Heart left ventricle (tissue), 16 donors: Measurements from ENCODE around the gene WDR90. TPM values are rescaled to one million over a fixed set of nuclear protein-coding genes. Genes with fewer than 3 reads are reported as not detected.

Experiments used
- ATAC-seq, 4 donors: fragments of 200-7000 bp; cut with Tn5 transposase; one replicate each; pipeline ENCODE4 v1.9.1; 2020 to 2022; ENCODE audit warnings: moderate library complexity in 4 of 4, mild to moderate bottlenecking in 3 of 4, moderate number of reproducible peaks in 1 of 4
- DNase-seq, 5 donors: peaks; one replicate each; pipeline ENCODE4 v3.0.0-alpha.2; 2020
- H3K27ac ChIP-seq, 12 donors: fragments of 200-600 bp; sonication (generic) in 4 of 12; one replicate each; pipeline versions ENCODE4 v1.5.0 to v1.8.0; 2016 to 2022; ENCODE audit warnings: mild to moderate bottlenecking in 2 of 12
- H3K27me3 ChIP-seq, 9 donors: fragments of 200-600 bp; sonication (generic) in 2 of 9; one replicate each; pipeline versions ENCODE4 v1.5.1 to v1.8.0; 2016 to 2022; ENCODE audit warnings: mild to moderate bottlenecking in 3 of 9
- H3K36me3 ChIP-seq, 9 donors: fragments of 200-600 bp; sonication (generic) in 2 of 9; one replicate each; pipeline versions ENCODE4 v1.5.0 to v1.8.0; 2018 to 2022; ENCODE audit warnings: mild to moderate bottlenecking in 2 of 9
- H3K4me1 ChIP-seq, 12 donors: fragments of 200-600 bp; sonication (generic) in 4 of 12; one replicate each; pipeline versions ENCODE4 v1.5.0 to v1.8.0; 2016 to 2022; ENCODE audit warnings: mild to moderate bottlenecking in 3 of 12
- H3K4me3 ChIP-seq, 12 donors: fragments of 200-600 bp; sonication (generic) in 4 of 12; one replicate each; pipeline versions ENCODE4 v1.5.0 to v1.8.0; 2017 to 2022; ENCODE audit warnings: mild to moderate bottlenecking in 9 of 12, moderate library complexity in 4 of 12
- H3K9me3 ChIP-seq, 12 donors: fragments of 200-600 bp; sonication (generic) in 4 of 12; one replicate each; pipeline versions ENCODE4 v1.5.0 to v1.8.0; 2016 to 2022; ENCODE audit warnings: mild to moderate bottlenecking in 1 of 12
- POLR2A ChIP-seq, 2 donors: fragments of 450-650 bp; IDR thresholded peaks; one replicate each; pipeline ENCODE4 v1.6.1; 2017; ENCODE audit warnings: antibody characterized with exemption in 2 of 2, mild to moderate bottlenecking in 2 of 2, moderate library complexity in 2 of 2
- WGBS, 4 donors: extraction: QIAGEN DNeasy Blood & Tissue Kit in 2 of 4; methylation state at CpG; one replicate each; pipeline versions ENCODE4 v1.1.5 to v1.1.7; 2013 to 2018; 5-methylcytosine and 5-hydroxymethylcytosine counted together
- intact Hi-C, 10 donors: fragments of 100-400 bp; cut with DNase I; formaldehyde crosslinking; loops; one replicate each; pipeline versions ENCODE4 v1.11.1 to v1.14.2; 2022
- polyA plus RNA-seq, 2 donors: library from polyadenylated mRNA; stranded (reverse); fragments of 200-250 nt; gene quantifications; one replicate each; pipeline ENCODE4 v1.2.3, GENCODE V29; 2013
- total RNA-seq, 9 donors: library from RNA; depleted of rRNA in 2 of 9; stranded (reverse); fragments of >200 nt in 2 of 9; fragmentation: NEBNext Ultra II Directional in 3 of 9; extraction: Animal tissue kit (Norgen Biotek cat#: 25700) in 3 of 9; gene quantifications; one replicate each; pipeline versions ENCODE4 v1.1.0 to v1.2.4, GENCODE V29; 2016 to 2023
- TF ChIP-seq, protein P1 (sequence below), 12 donors: fragments of 200-600 bp; sonication (generic) in 4 of 12; IDR thresholded peaks; one replicate each; pipeline versions ENCODE4 v1.5.0 to v1.8.0; 2018 to 2022; ENCODE audit warnings: antibody characterized with exemption in 12 of 12, mild to moderate bottlenecking in 5 of 12
- donor health status: ischemic (EF 13 %, LVEDD 7.1; RV severe dilation, severe dysfunction).
- donor health status: healthy with polysubstance abuse.
- donor health status: DM: no; HTN: yes; CAD: no.
- donor health status: DM: no; HTN: no; CAD: no.
- donor health status: ischemic (EF 25% LVEDD 6.9; RV normal size, moderate dysfunction).
- donor health status: ischemic (EF 25% LVEDD 5.7; RV mildly dilated, moderate dysfunction).
- donor health status: healthy.
- donor health status: DM: yes; HTN: yes; CAD: no.
- donor health status: ischemic (EF 35%, LVEDD 5.7; RV mildly dilated, moderate dysfunction).
- donor health status: nonischemic (EF 11% LVEDD 7.7; RV severe dilation, severe dysfunction).
- donor health status: DM: yes; HTN: yes; CAD: no.
- donor health status: PGD.
- donor health status: ischemic (EF 29% LVEDD 5.4; RV normal size, mild dysfunction).
- donor health status: nonischemic (EF 23%, LVEDD 6.1; RV moderate dilation, normal function).

Gene WDR90
- total and polyA plus RNA-seq, 11 donors, result 3.7 to 17.4 (median 8.6) TPM

- peaks cover 0 to 26% (median 0%) of the 10 kb centered on the region in 9 donors for H3K36me3 ChIP-seq
- intact Hi-C loops, result loop anchor here in 1 of 10 donors (10.0 kb wide), 1 partner anchor 74 kb away; no protein-coding TSS in a partner anchor
- WGBS, 4 donors, result 91 to 94% (median 92%) methylated on average over 26 to 35 of the region's 35 CpGs
- DNase-seq (no peak), ATAC-seq (no peak)
- no peak overlapping the region for H3K4me3 ChIP-seq
- H3K4me1 ChIP-seq, result peaks cover 0 to 16% (median 11%) of the 10 kb centered on the region in 12 donors
- H3K9me3 ChIP-seq, result no peaks in the 10 kb centered on the region
- no peak overlapping the region for H3K27ac ChIP-seq
- H3K27me3 ChIP-seq, result no peaks in the 10 kb centered on the region
- TF ChIP-seq, protein P1, sequence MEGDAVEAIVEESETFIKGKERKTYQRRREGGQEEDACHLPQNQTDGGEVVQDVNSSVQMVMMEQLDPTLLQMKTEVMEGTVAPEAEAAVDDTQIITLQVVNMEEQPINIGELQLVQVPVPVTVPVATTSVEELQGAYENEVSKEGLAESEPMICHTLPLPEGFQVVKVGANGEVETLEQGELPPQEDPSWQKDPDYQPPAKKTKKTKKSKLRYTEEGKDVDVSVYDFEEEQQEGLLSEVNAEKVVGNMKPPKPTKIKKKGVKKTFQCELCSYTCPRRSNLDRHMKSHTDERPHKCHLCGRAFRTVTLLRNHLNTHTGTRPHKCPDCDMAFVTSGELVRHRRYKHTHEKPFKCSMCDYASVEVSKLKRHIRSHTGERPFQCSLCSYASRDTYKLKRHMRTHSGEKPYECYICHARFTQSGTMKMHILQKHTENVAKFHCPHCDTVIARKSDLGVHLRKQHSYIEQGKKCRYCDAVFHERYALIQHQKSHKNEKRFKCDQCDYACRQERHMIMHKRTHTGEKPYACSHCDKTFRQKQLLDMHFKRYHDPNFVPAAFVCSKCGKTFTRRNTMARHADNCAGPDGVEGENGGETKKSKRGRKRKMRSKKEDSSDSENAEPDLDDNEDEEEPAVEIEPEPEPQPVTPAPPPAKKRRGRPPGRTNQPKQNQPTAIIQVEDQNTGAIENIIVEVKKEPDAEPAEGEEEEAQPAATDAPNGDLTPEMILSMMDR (IDR thresholded peaks at IDR 0.05), result no peak
- TF ChIP-seq POLR2A (IDR thresholded peaks at IDR 0.05), result no peak
Measured at GRCh38 chr16:658679-659571, 9.8 kb downstream of the WDR90 start.

DNA sequence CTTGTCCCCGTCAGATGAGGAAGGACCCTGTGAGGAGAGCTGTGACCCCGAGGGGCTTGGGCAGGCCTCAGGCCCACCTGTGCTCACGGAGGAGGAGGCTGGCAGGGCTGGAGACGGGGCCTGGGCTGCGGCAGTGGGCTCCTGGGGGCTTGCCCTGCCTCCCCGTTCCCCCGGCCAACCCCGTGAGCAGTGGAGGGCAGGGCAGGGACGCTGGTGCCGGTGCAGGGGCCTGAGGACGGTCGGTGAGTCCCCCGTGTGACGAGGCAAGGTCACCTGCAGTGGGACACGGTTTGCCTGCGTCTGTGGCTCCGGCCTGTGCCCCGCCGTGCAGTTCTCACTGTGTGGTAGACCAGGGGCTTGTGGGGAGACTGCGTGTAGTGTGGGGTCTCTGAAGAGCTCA is 10.5 kb downstream of the WDR90 start:
- Histone ChIP-seq H3K9me3 (no peaks in the 10 kb centered on the region), H3K4me3 (no peak overlapping the region), H3K4me1 (peaks cover 0 to 16% (median 11%) of the 10 kb centered on the region in 12 donors), H3K27me3 (no peaks in the 10 kb centered on the region), H3K27ac (peak overlapping the region in 1 of 12 donors; percentile 80), H3K36me3 (peaks cover 0 to 26% (median 0%) of the 10 kb centered on the region in 9 donors)
- TF ChIP-seq, protein P1 (IDR thresholded peaks at IDR 0.05), result no peak
- no peak for TF ChIP-seq POLR2A (IDR thresholded peaks at IDR 0.05)
- intact Hi-C loops, result loop anchor here in 6 of 10 donors (2.0 to 10.0 kb wide), 7 partner anchors 75 to 265 kb away; partner anchors contain the start of genes NME4 (in 2 of the 6) and RAB11FIP3 (in 1 of the 6)
- 84 to 95% (median 91%) methylated on average over 2 to 20 of the region's 20 CpGs for WGBS, 4 donors
- DNase-seq (no peak), ATAC-seq (no peak)

- intact Hi-C loops, result loop anchor here in 5 of 10 donors (2.0 to 10.0 kb wide), 6 partner anchors 78 to 265 kb away; partner anchors contain the start of genes NME4 (in 2 of the 5) and RAB11FIP3 (in 1 of the 5)
- TF ChIP-seq POLR2A (IDR thresholded peaks at IDR 0.05), result no peak
- TF ChIP-seq, protein P1 (IDR thresholded peaks at IDR 0.05), result no peak
- no peaks in the 10 kb centered on the region for H3K27me3 ChIP-seq
- peaks cover 0 to 26% (median 0%) of the 10 kb centered on the region in 9 donors for H3K36me3 ChIP-seq
- ATAC-seq, result peak in 2 of 4 donors; percentile 1 to 6
- DNase-seq, result no peak
- WGBS, 4 donors, result 61 to 68% (median 65%) methylated on average over 6 of the region's 6 CpGs
- no peaks in the 10 kb centered on the region for H3K9me3 ChIP-seq
- H3K4me1 ChIP-seq, result peaks cover 0 to 16% (median 11%) of the 10 kb centered on the region in 12 donors
- H3K4me3 ChIP-seq, result peak overlapping the region in 6 of 12 donors; percentile 28 to 42 (median 34)
- peak overlapping the region in 10 of 12 donors; percentile 4 to 80 (median 54) for H3K27ac ChIP-seq
Measured at GRCh38 chr16:660132-660458, 10.9 kb downstream of the WDR90 start.
